Measurements from ENCODE around the gene GCNT4. TPM values are rescaled to one million over a fixed set of nuclear protein-coding genes. Genes with fewer than 3 reads are reported as not detected.

GCNT4 gene
- total and polyA plus RNA-seq, 2 experiments from 2014 or later: 2.5 to 5.4 TPM

DNA sequence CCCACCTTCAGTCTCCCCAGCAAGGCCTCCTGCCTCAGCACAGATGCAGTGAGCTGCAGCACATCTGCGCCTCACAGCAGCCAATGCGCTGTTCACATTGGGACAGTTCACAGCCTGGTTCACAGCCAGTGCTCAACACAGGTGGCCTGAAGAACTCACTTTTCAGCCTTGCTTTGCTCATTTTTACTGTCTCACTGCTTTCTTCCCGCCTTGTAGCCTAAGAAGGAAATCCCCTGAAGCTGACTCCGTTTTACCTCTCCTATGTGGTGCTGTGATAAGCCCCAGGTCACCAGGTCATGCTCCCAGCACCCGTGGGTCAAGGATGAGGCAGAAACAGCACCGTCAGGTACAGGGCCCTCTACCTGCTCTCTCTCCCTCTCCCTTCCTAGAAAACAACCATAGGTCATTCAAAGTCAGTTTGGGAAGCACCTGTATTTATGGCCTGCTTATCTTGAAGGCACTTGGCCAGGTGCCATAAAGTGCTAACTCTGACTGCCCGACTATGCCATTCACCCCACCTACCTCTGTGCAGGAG is 1.1 kb downstream of the GCNT4 start (continued):
- TF ChIP-seq CREB1 (CRISPR knock-in tag; IDR thresholded peaks at IDR 0.05; ENCODE audit: low read depth) (no peak), JUNB (IDR thresholded peaks at IDR 0.05; ENCODE audit: unreplicated experiment) (no peak), EZH2phosphoT487 (IDR thresholded peaks at IDR 0.05; ENCODE audit: unreplicated experiment) (no peak), POLR2AphosphoS5 (IDR thresholded peaks at IDR 0.05; ENCODE audit: low read depth) (no peak), STAT1 (IDR thresholded peaks at IDR 0.05; ENCODE audit: unreplicated experiment) (no peak), EZH2 (IDR thresholded peaks at IDR 0.05; ENCODE audit: low read depth, unreplicated experiment) (no peak), ZNF114 (CRISPR knock-in tag; IDR thresholded peaks at IDR 0.05) (no peak)
- TF ChIP-seq, protein P1, sequence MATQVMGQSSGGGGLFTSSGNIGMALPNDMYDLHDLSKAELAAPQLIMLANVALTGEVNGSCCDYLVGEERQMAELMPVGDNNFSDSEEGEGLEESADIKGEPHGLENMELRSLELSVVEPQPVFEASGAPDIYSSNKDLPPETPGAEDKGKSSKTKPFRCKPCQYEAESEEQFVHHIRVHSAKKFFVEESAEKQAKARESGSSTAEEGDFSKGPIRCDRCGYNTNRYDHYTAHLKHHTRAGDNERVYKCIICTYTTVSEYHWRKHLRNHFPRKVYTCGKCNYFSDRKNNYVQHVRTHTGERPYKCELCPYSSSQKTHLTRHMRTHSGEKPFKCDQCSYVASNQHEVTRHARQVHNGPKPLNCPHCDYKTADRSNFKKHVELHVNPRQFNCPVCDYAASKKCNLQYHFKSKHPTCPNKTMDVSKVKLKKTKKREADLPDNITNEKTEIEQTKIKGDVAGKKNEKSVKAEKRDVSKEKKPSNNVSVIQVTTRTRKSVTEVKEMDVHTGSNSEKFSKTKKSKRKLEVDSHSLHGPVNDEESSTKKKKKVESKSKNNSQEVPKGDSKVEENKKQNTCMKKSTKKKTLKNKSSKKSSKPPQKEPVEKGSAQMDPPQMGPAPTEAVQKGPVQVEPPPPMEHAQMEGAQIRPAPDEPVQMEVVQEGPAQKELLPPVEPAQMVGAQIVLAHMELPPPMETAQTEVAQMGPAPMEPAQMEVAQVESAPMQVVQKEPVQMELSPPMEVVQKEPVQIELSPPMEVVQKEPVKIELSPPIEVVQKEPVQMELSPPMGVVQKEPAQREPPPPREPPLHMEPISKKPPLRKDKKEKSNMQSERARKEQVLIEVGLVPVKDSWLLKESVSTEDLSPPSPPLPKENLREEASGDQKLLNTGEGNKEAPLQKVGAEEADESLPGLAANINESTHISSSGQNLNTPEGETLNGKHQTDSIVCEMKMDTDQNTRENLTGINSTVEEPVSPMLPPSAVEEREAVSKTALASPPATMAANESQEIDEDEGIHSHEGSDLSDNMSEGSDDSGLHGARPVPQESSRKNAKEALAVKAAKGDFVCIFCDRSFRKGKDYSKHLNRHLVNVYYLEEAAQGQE (IDR thresholded peaks at IDR 0.05; ENCODE audit: unreplicated experiment): no peak
- TF ChIP-seq, protein P2, sequence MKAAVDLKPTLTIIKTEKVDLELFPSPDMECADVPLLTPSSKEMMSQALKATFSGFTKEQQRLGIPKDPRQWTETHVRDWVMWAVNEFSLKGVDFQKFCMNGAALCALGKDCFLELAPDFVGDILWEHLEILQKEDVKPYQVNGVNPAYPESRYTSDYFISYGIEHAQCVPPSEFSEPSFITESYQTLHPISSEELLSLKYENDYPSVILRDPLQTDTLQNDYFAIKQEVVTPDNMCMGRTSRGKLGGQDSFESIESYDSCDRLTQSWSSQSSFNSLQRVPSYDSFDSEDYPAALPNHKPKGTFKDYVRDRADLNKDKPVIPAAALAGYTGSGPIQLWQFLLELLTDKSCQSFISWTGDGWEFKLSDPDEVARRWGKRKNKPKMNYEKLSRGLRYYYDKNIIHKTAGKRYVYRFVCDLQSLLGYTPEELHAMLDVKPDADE (IDR thresholded peaks at IDR 0.05): no peak

DNA sequence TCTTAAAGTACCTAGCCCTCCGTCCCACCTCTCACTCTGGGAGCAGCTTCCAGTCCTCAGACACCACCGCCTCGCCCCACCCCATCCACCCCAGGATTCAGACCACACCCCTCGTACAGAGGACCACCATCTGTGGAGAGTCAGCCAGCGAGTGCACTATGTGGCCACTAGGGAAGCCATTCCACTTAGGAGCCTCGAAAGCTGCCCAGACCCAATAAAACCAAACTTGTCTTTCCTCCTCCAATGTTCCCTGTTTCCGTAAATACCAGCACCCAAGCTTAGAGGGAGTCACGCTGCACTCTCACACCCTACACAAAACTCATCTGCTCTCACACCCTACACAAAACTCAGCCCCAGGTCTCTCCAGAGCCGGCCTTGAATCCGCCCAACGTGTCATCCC is 1.9 kb downstream of the GCNT4 start:
- Histone ChIP-seq H3K79me2 (replicated peaks; ENCODE audit: insufficient read depth) (peaks cover 35% of the 10 kb centered on the region), H3K4me3 (peak overlapping the region; percentile 71; the same call in 1 of the 2 replicates), H3K27ac (ENCODE audit: low read depth) (no peak overlapping the region), H3F3A (replicated peaks; ENCODE audit: low read depth) (no peaks in the 10 kb centered on the region), H3K36me3 (ENCODE audit: insufficient read depth) (no peaks in the 10 kb centered on the region), H3K27me3 (ENCODE audit: insufficient read depth) (peaks cover 37% of the 10 kb centered on the region), H3K4me1 (ENCODE audit: insufficient read depth) (peaks cover 28% of the 10 kb centered on the region), H3K9me2 (ENCODE audit: insufficient read depth) (no peaks in the 10 kb centered on the region), H4K20me1 (replicated peaks; ENCODE audit: insufficient read depth) (no peaks in the 10 kb centered on the region), H2AFZ (no peak overlapping the region), H3K4me2 (peak overlapping the region; percentile 91)
- DNase-seq (ENCODE audit: low spot score) (peak; percentile 88), ATAC-seq (peak; percentile 53)
- H3K27ac Mint-ChIP-seq: no peak overlapping the region
- no peaks in the 10 kb centered on the region for H3K9me3 Mint-ChIP-seq
- peaks cover 46% of the 10 kb centered on the region for H3K4me1 Mint-ChIP-seq
- no peaks in the 10 kb centered on the region; the same call in 1 of the 3 replicates for H3K36me3 Mint-ChIP-seq (ENCODE audit: low read depth)
- TF ChIP-seq, protein P2 (IDR thresholded peaks at IDR 0.05): no peak
- TF ChIP-seq, protein P3, sequence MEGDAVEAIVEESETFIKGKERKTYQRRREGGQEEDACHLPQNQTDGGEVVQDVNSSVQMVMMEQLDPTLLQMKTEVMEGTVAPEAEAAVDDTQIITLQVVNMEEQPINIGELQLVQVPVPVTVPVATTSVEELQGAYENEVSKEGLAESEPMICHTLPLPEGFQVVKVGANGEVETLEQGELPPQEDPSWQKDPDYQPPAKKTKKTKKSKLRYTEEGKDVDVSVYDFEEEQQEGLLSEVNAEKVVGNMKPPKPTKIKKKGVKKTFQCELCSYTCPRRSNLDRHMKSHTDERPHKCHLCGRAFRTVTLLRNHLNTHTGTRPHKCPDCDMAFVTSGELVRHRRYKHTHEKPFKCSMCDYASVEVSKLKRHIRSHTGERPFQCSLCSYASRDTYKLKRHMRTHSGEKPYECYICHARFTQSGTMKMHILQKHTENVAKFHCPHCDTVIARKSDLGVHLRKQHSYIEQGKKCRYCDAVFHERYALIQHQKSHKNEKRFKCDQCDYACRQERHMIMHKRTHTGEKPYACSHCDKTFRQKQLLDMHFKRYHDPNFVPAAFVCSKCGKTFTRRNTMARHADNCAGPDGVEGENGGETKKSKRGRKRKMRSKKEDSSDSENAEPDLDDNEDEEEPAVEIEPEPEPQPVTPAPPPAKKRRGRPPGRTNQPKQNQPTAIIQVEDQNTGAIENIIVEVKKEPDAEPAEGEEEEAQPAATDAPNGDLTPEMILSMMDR (conservative IDR thresholded peaks at IDR 0.05; ENCODE audit: low read depth in 2 of 2): peak; percentile 42 to 53
- H3K27me3 Mint-ChIP-seq (ENCODE audit: insufficient read depth, low read depth, poor library complexity): peaks cover 33% of the 10 kb centered on the region
- H3K4me3 Mint-ChIP-seq: peak overlapping the region; percentile 6; the same call in 1 of the 3 replicates

Measured in GM23338 (cell line).